A549 (cell line): ENCODE results near the gene AURKA. TPM values are rescaled to one million over a fixed set of nuclear protein-coding genes. Genes with fewer than 3 reads are reported as not detected.

Source experiments
- ATAC-seq, 2 experiments: fragments of 200-7000 bp in 1 of 2; fragments of >200 bp in 1 of 2; cut with Nextera tagmentation in 1 of 2; cut with Tn5 transposase in 1 of 2; 3 replicates each; pipeline versions ENCODE4 v1.8.0 to v1.9.1; 2018 to 2020; ENCODE audit warnings: mild to moderate bottlenecking in 1 of 2, moderate library complexity in 1 of 2
- CTCF ChIA-PET: fragments of 300-600 bp; sonication (Branson Sonifier 250); formaldehyde crosslinking; extraction: SDS; loops from one replicate; lab custom pipeline; 2021; ENCODE audit warnings: antibody characterized with exemption, inconsistent platforms; lab: Yijun Ruan, JAX
- POLR2A ChIA-PET: fragments of 350-600 bp; formaldehyde crosslinking; extraction: SDS; loops from one replicate; lab custom pipeline; 2021; ENCODE audit warnings: antibody characterized with exemption, inconsistent platforms; lab: Yijun Ruan, JAX
- DNase-seq, 2 experiments: peaks; one replicate each; pipeline versions ENCODE4 v3.0.0 to v3.0.0-alpha.2; 2011 to 2016; ENCODE audit warnings: low read depth in 1 of 2, low spot score in 1 of 2
- FAIRE-seq: peaks from 2 replicates; lab custom pipeline; 2011; peaks lifted over from hg19 to GRCh38; lab: Jason Lieb, UNC
- H3K27ac ChIP-seq, 2 experiments: fragments of >200 bp; sonication (Bioruptor Twin); formaldehyde crosslinking; 3 replicates each; pipeline ENCODE4 v1.5.1; 2016 to 2017
- H3K4me1 ChIP-seq: fragments of >200 bp; sonication (Bioruptor Twin); formaldehyde crosslinking; 3 replicates; pipeline ENCODE4 v1.6.1; 2016
- H3K4me2 ChIP-seq: fragments of >200 bp; sonication (Bioruptor Twin); formaldehyde crosslinking; 3 replicates; pipeline ENCODE4 v1.6.1; 2016
- H3K4me3 ChIP-seq: fragments of >200 bp; sonication (Bioruptor Twin); formaldehyde crosslinking; 3 replicates; pipeline ENCODE4 v1.5.1; 2016
- H3K9me3 ChIP-seq: fragments of >200 bp; sonication (Bioruptor Twin); formaldehyde crosslinking; 3 replicates; pipeline ENCODE4 v1.6.1; 2016
- BHLHE40 ChIP-seq: IDR thresholded peaks from 2 replicates; pipeline ENCODE4 v1.6.1; 2012; ENCODE audit warnings: low read depth, low read length, inconsistent platforms
- CBX2 ChIP-seq: fragments of 200-600 bp; sonication (generic); IDR thresholded peaks from 2 replicates; pipeline ENCODE4 v1.6.1; 2016; ENCODE audit warnings: low read depth, mild to moderate bottlenecking, borderline replicate concordance
- EHF ChIP-seq: fragments of 250-450 bp; sonication (Bioruptor Pico); IDR thresholded peaks from 2 replicates; pipeline ENCODE4 v1.5.0; 2020; ENCODE audit warnings: mild to moderate bottlenecking
- FOXS1 ChIP-seq: fragments of 250-450 bp; sonication (Bioruptor Pico); IDR thresholded peaks from 2 replicates; pipeline ENCODE4 v1.5.0; 2020; ENCODE audit warnings: mild to moderate bottlenecking, moderate library complexity
- KDM1A ChIP-seq: fragments of 200-600 bp; sonication (generic); IDR thresholded peaks from 2 replicates; pipeline ENCODE4 v1.6.1; 2016; ENCODE audit warnings: low read depth, mild to moderate bottlenecking
- KDM5A ChIP-seq: fragments of 200-600 bp; sonication (generic); IDR thresholded peaks from 2 replicates; pipeline ENCODE4 v1.6.1; 2016; ENCODE audit warnings: antibody characterized with exemption, mild to moderate bottlenecking
- MAFK ChIP-seq: fragments of 450-650 bp; IDR thresholded peaks from 2 replicates; pipeline ENCODE4 v1.6.1; 2014; ENCODE audit not compliant: partially characterized antibody
- MYC ChIP-seq: IDR thresholded peaks from 2 replicates; pipeline ENCODE4 v1.6.1; 2012; ENCODE audit warnings: mild to moderate bottlenecking, inconsistent platforms, low read length, improper control_type of control experiment, borderline replicate concordance
- NFE2L2 ChIP-seq: fragments of 150-350 bp; conservative IDR thresholded peaks from 2 replicates; pipeline ENCODE4 v1.6.1; 2014; ENCODE audit warnings: low read length
- NPAS2 ChIP-seq: fragments of 250-450 bp; sonication (Bioruptor Pico); IDR thresholded peaks from 2 replicates; pipeline ENCODE4 v1.8.0; 2022; ENCODE audit warnings: mild to moderate bottlenecking, moderate library complexity, borderline replicate concordance
- POLR2A ChIP-seq: IDR thresholded peaks from 2 replicates; pipeline ENCODE4 v1.6.1; 2012; ENCODE audit warnings: mild to moderate bottlenecking, low read length
- POLR2AphosphoS2 ChIP-seq: conservative IDR thresholded peaks from 2 replicates; pipeline ENCODE4 v1.6.1; 2012; ENCODE audit warnings: low read length, improper control_type of control experiment, inconsistent platforms
- RAD21 ChIP-seq, 2 experiments: fragments of >200 bp in 1 of 2; sonication (Bioruptor Twin) in 1 of 2; formaldehyde crosslinking in 1 of 2; IDR thresholded peaks in 1 of 2; conservative IDR thresholded peaks in 1 of 2; 2 replicates in 1 of 2; 3 replicates in 1 of 2; pipeline ENCODE4 v1.6.1; 2012 to 2018; ENCODE audit warnings: inconsistent platforms in 1 of 2
- RFX5 ChIP-seq: fragments of 450-650 bp; IDR thresholded peaks from 2 replicates; pipeline ENCODE4 v1.7.1; 2014; ENCODE audit warnings: antibody characterized with exemption, mild to moderate bottlenecking, moderate library complexity
- SREBF2 ChIP-seq: fragments of 450-650 bp; IDR thresholded peaks from 2 replicates; pipeline ENCODE4 v1.6.1; 2014; ENCODE audit warnings: mild to moderate bottlenecking, moderate library complexity
- ZC3H11A ChIP-seq: fragments of 450-650 bp; IDR thresholded peaks from 2 replicates; pipeline ENCODE4 v1.6.1; 2014; ENCODE audit warnings: antibody characterized with exemption, mild to moderate bottlenecking
- ZNF302 ChIP-seq: fragments of 250-450 bp; sonication (Bioruptor Pico); IDR thresholded peaks from 2 replicates; pipeline ENCODE4 v1.9.0; 2021; ENCODE audit warnings: inconsistent platforms, mild to moderate bottlenecking, moderate library complexity
- ZSCAN20 ChIP-seq: fragments of 250-450 bp; sonication (Bioruptor Pico); IDR thresholded peaks from 2 replicates; pipeline ENCODE4 v1.8.0; 2022; ENCODE audit warnings: mild to moderate bottlenecking, moderate library complexity
- WGBS: methylation state at CpG from one replicate; pipeline ENCODE4 v1.1.6; 2017; ENCODE audit errors: missing lambda C conversion rate; 5-methylcytosine and 5-hydroxymethylcytosine counted together
- polyA plus RNA-seq, 4 experiments: library from polyadenylated mRNA; depleted of rRNA in 3 of 4; stranded (reverse); fragments of >200 nt; fragmentation: RNase III in 1 of 4; extraction: RNeasy Plus Mini Kit Qiagen cat#74134 plus additional on column Dnase treatment in 1 of 4; gene quantifications; 2 replicates in 3 of 4; 3 replicates in 1 of 4; pipeline ENCODE4 v1.2.3, GENCODE V29; 2011 to 2017
- TF ChIP-seq, protein P1 (sequence below): fragments of 250-450 bp; sonication (Bioruptor Pico); IDR thresholded peaks from 2 replicates; pipeline ENCODE4 v1.5.0; 2021; ENCODE audit warnings: mild to moderate bottlenecking, moderate library complexity, borderline replicate concordance
- TF ChIP-seq, protein P2 (sequence below): fragments of >200 bp; sonication (Bioruptor Twin); formaldehyde crosslinking; IDR thresholded peaks from 2 replicates; pipeline ENCODE4 v1.6.1; 2016
- TF ChIP-seq, protein P3 (sequence below): fragments of 150-350 bp; IDR thresholded peaks from 2 replicates; pipeline ENCODE4 v1.6.1; 2014; ENCODE audit warnings: low read depth, mild to moderate bottlenecking, low read length
- TF ChIP-seq, protein P4 (sequence below): fragments of >200 bp; sonication (Bioruptor Twin); formaldehyde crosslinking; IDR thresholded peaks from 3 replicates; pipeline ENCODE4 v1.5.1; 2016
- TF ChIP-seq, protein P5 (sequence below): IDR thresholded peaks from 2 replicates; pipeline ENCODE4 v1.6.1; 2012; ENCODE audit warnings: low read depth, borderline replicate concordance

The AURKA gene
- polyA plus RNA-seq, 2 of the 4 experiments (the other 2 are of a cell fraction), result 117 to 123 TPM

DNA sequence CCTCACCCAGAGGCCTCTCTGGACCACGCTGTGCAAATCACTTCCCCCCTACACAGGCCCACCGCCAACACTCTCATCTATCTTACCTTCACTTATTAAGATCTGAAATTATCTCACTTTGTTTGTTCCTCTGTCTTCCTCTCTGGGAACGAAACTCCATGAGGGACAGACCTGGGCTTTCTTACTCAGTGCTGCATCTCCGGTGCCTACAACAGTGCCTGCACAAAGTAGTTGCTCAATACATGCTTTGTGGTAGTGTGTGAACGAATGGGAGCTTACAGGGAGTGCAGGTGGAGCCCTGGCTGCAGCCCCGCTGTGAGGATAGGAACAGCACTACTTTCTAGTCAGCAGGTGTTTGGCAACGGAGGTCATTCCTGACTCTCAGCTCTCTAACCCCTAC is 25.4 kb upstream of the AURKA start:
- Histone ChIP-seq H3K9me3 (no peaks in the 10 kb centered on the region), H3K27ac (no peak overlapping the region), H3K4me3 (no peak overlapping the region), H3K4me2 (no peak overlapping the region), H3K4me1 (peaks cover 5% of the 10 kb centered on the region; the same call in 2 of the 3 replicates)
- TF ChIP-seq, protein P1, sequence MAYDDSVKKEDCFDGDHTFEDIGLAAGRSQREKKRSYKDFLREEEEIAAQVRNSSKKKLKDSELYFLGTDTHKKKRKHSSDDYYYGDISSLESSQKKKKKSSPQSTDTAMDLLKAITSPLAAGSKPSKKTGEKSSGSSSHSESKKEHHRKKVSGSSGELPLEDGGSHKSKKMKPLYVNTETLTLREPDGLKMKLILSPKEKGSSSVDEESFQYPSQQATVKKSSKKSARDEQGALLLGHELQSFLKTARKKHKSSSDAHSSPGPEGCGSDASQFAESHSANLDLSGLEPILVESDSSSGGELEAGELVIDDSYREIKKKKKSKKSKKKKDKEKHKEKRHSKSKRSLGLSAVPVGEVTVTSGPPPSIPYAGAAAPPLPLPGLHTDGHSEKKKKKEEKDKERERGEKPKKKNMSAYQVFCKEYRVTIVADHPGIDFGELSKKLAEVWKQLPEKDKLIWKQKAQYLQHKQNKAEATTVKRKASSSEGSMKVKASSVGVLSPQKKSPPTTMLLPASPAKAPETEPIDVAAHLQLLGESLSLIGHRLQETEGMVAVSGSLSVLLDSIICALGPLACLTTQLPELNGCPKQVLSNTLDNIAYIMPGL, result no peak
- no peak for TF ChIP-seq MAFK
- TF ChIP-seq ZNF302, result no peak
- TF ChIP-seq BHLHE40, result no peak
- TF ChIP-seq RFX5, result no peak
- no peak for TF ChIP-seq SREBF2
- TF ChIP-seq, protein P2, sequence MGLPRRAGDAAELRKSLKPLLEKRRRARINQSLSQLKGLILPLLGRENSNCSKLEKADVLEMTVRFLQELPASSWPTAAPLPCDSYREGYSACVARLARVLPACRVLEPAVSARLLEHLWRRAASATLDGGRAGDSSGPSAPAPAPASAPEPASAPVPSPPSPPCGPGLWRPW, result no peak
- no peak for TF ChIP-seq KDM5A
- TF ChIP-seq RAD21 (conservative IDR thresholded peaks at IDR 0.05 in 1 of 2, IDR thresholded peaks at IDR 0.05 in 1 of 2), result no peak
- TF ChIP-seq NFE2L2, result no peak
- TF ChIP-seq ZC3H11A, result no peak
- no peak for TF ChIP-seq KDM1A
- TF ChIP-seq FOXS1 (CRISPR knock-in tag), result no peak
- FAIRE-seq (no peak), ATAC-seq (no peak), DNase-seq (no peak)
- WGBS, result 87% methylated on average over 7 of the region's 7 CpGs
- ChIA-PET CTCF (interaction anchor here (0.9 to 1.3 kb wide), 2 partner anchors 8 to 19 kb away, joined by 3 to 6 read pairs; no protein-coding TSS in a partner anchor), POLR2A (no interaction called here)

DNA sequence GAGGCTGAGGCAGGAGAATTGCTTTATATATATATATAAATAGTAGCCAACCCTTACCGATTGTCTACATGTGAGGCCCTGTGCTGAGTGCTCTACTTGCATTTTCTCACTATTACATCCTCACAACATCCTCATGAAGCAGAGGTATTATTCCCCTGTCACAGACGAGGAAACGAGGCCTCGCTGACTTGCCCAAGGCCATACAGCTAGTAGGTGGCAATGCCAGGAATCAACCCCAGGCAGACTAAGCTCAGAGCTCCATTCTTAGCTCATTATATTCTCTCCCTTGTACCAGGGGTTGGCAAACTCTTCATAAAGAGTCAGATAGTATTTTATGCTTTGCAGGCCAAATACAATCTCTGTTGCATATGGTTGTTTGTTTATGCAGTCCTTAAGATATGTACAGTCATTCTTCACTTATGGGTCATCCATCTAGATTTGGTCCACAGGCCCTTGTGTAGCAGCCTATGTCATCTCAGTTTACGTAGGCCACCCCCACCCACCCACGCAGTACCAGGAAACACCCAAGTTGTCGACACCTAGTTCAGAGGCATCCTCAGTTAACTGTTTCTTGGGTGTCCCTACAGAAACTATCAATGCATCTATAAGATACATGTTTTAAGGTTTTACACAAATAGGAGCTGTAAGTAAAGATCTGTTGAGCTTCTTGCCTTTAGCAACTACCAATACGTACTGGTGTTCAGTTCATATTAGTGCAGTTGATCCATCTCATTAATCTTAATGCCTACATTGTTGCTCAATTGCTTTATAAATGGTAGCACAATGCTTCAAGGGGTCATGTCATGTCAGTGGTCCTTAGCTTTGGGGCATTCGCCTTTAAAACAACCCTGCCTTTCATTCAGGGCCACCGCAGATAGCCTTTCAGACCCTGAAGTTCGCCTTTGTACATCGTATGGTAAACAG is 23.1 kb upstream of the AURKA start:
- Histone ChIP-seq H3K9me3 (no peaks in the 10 kb centered on the region), H3K4me2 (no peak overlapping the region), H3K27ac (no peak overlapping the region), H3K4me3 (no peak overlapping the region), H3K4me1 (no peaks in the 10 kb centered on the region)
- DNase-seq (no peak), FAIRE-seq (no peak), ATAC-seq (no peak)
- ChIA-PET POLR2A (no interaction called here), CTCF (interaction anchor here (0.7 to 1.0 kb wide), 2 partner anchors 10 to 17 kb away, joined by 3 read pairs; no protein-coding TSS in a partner anchor)
- WGBS, result 90% methylated on average over 12 of the region's 12 CpGs
- TF ChIP-seq ZSCAN20 (no peak), CBX2 (no peak), EHF (no peak), BHLHE40 (no peak), MAFK (no peak), POLR2A (no peak), NPAS2 (no peak)

DNA sequence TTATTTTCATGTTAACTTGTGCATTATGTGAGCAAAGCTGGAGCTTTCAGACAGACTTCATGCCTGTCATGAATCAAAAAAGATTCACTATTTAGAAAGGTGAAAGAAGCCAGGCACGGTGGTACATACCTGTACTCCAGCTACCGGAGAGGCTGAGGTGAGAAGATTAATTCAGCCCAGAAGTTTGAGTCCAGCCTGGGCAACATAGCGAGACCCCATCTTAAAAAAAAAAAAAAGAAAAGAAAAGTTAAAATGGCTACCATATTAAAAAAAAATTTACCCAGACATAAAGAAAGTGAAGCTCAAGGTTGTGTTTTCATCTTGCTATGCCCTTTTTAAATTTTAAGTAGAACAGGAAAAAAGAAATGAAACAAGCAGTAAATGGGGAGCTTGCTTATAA is 20.9 kb upstream of the AURKA start:
- WGBS, result 92% methylated on average over 3 of the region's 3 CpGs
- H3K9me3 ChIP-seq, result no peaks in the 10 kb centered on the region
- no peak overlapping the region for H3K4me3 ChIP-seq
- ATAC-seq (no peak), DNase-seq (no peak), FAIRE-seq (no peak)
- ChIA-PET CTCF (interaction anchor here (0.6 to 1.9 kb wide), 6 partner anchors 11 to 1127 kb away, joined by 3 to 6 read pairs (median 4); no protein-coding TSS in a partner anchor), POLR2A (no interaction called here)
- TF ChIP-seq, protein P3, sequence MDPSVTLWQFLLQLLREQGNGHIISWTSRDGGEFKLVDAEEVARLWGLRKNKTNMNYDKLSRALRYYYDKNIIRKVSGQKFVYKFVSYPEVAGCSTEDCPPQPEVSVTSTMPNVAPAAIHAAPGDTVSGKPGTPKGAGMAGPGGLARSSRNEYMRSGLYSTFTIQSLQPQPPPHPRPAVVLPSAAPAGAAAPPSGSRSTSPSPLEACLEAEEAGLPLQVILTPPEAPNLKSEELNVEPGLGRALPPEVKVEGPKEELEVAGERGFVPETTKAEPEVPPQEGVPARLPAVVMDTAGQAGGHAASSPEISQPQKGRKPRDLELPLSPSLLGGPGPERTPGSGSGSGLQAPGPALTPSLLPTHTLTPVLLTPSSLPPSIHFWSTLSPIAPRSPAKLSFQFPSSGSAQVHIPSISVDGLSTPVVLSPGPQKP, result no peak
- TF ChIP-seq, protein P4, sequence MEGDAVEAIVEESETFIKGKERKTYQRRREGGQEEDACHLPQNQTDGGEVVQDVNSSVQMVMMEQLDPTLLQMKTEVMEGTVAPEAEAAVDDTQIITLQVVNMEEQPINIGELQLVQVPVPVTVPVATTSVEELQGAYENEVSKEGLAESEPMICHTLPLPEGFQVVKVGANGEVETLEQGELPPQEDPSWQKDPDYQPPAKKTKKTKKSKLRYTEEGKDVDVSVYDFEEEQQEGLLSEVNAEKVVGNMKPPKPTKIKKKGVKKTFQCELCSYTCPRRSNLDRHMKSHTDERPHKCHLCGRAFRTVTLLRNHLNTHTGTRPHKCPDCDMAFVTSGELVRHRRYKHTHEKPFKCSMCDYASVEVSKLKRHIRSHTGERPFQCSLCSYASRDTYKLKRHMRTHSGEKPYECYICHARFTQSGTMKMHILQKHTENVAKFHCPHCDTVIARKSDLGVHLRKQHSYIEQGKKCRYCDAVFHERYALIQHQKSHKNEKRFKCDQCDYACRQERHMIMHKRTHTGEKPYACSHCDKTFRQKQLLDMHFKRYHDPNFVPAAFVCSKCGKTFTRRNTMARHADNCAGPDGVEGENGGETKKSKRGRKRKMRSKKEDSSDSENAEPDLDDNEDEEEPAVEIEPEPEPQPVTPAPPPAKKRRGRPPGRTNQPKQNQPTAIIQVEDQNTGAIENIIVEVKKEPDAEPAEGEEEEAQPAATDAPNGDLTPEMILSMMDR, result no peak
- TF ChIP-seq, protein P5, sequence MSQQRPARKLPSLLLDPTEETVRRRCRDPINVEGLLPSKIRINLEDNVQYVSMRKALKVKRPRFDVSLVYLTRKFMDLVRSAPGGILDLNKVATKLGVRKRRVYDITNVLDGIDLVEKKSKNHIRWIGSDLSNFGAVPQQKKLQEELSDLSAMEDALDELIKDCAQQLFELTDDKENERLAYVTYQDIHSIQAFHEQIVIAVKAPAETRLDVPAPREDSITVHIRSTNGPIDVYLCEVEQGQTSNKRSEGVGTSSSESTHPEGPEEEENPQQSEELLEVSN, result no peak
- TF ChIP-seq EHF (no peak), POLR2AphosphoS2 (no peak), NPAS2 (no peak), MYC (no peak)
- H3K27ac ChIP-seq, result no peak overlapping the region
- no peaks in the 10 kb centered on the region for H3K4me1 ChIP-seq
- H3K4me2 ChIP-seq, result no peak overlapping the region
